ENCODE data around the gene C9orf72. TPM values are rescaled to one million over a fixed set of nuclear protein-coding genes. Genes with fewer than 3 reads are reported as not detected.

The C9orf72 gene
- total RNA-seq, 2 donors from 2014 or later, result 19.4 to 26.4 TPM

DNA sequence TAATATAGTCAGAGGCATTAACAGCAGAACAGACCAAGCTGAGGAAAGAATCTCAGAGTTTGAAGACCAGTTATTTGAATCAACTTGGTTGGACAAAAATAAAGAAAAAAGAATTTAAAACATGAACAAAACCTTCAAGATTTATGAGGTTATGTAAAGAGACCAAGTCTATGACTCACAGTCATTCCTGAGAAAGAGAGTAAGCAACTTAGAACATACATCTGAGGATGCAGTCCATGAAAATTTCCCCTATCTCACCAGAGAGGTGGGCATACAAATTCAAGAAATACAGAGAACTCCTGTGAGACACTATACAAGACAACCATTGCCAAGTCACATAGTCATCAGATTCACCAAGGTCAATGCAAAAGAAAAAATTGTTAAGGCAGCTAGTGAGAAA is 17.4 kb upstream of the C9orf72 start:
- no peak for DNase-seq
- H3K9me3 ChIP-seq (ENCODE audit: control insufficient read depth, low read length), result no peaks in the 10 kb centered on the region
- H3K27ac ChIP-seq (ENCODE audit: low read depth, low read length), result no peak overlapping the region
- H3K4me1 ChIP-seq (ENCODE audit: control insufficient read depth, insufficient read depth, low read length), result no peaks in the 10 kb centered on the region
- Mint-ChIP-seq H3K36me3 (ENCODE audit: low read depth) (no peaks in the 10 kb centered on the region), H3K27ac (no peak overlapping the region), H3K27me3 (ENCODE audit: insufficient read depth) (no peaks in the 10 kb centered on the region), H3K9me3 (no peaks in the 10 kb centered on the region), H3K4me3 (no peak overlapping the region), H3K4me1 (peaks cover 10% of the 10 kb centered on the region)
- H3K9ac ChIP-seq (ENCODE audit: extremely low read depth, low read length, poor library complexity, severe bottlenecking), result no peak overlapping the region
- H3K4me3 ChIP-seq (ENCODE audit: low read length), result no peak overlapping the region
- H3K36me3 ChIP-seq (ENCODE audit: control insufficient read depth, insufficient read depth, low read length), result no peaks in the 10 kb centered on the region
- H3K27me3 ChIP-seq (ENCODE audit: control insufficient read depth, insufficient read depth, low read length, poor library complexity, severe bottlenecking), result no peaks in the 10 kb centered on the region
- TF ChIP-seq, protein P1, sequence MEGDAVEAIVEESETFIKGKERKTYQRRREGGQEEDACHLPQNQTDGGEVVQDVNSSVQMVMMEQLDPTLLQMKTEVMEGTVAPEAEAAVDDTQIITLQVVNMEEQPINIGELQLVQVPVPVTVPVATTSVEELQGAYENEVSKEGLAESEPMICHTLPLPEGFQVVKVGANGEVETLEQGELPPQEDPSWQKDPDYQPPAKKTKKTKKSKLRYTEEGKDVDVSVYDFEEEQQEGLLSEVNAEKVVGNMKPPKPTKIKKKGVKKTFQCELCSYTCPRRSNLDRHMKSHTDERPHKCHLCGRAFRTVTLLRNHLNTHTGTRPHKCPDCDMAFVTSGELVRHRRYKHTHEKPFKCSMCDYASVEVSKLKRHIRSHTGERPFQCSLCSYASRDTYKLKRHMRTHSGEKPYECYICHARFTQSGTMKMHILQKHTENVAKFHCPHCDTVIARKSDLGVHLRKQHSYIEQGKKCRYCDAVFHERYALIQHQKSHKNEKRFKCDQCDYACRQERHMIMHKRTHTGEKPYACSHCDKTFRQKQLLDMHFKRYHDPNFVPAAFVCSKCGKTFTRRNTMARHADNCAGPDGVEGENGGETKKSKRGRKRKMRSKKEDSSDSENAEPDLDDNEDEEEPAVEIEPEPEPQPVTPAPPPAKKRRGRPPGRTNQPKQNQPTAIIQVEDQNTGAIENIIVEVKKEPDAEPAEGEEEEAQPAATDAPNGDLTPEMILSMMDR (conservative IDR thresholded peaks at IDR 0.05), result no peak

DNA sequence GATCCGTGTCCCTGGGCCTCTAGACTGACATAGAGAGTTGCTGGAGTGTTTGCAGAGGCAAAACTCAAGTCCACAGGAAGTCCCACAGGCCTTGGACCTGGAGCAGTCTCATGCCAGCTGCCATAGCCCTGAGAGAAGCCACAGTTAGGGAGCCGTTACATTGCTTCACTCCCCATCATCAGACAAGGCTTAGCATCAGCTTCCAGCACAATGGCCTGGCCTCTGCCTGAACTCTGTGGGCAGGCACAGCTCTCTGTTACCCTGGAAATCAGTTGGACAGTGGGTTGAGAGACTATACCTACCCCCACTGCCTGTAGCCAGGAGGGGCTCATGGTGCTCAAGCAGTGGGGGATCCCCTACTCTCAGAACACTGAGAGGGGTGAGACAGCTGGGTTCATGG is 16.2 kb upstream of the C9orf72 start:
- H3K4me3 ChIP-seq (ENCODE audit: low read length), result no peak overlapping the region
- no peaks in the 10 kb centered on the region for H3K9me3 ChIP-seq (ENCODE audit: control insufficient read depth, low read length)
- Mint-ChIP-seq H3K4me3 (no peak overlapping the region), H3K9me3 (no peaks in the 10 kb centered on the region), H3K36me3 (ENCODE audit: low read depth) (no peaks in the 10 kb centered on the region), H3K4me1 (peaks cover 10% of the 10 kb centered on the region), H3K27me3 (ENCODE audit: insufficient read depth) (no peaks in the 10 kb centered on the region), H3K27ac (no peak overlapping the region)
- no peaks in the 10 kb centered on the region for H3K36me3 ChIP-seq (ENCODE audit: control insufficient read depth, insufficient read depth, low read length)
- H3K4me1 ChIP-seq (ENCODE audit: control insufficient read depth, insufficient read depth, low read length), result no peaks in the 10 kb centered on the region
- H3K27me3 ChIP-seq (ENCODE audit: control insufficient read depth, insufficient read depth, low read length, poor library complexity, severe bottlenecking), result no peaks in the 10 kb centered on the region
- DNase-seq, result no peak
- no peak overlapping the region for H3K27ac ChIP-seq (ENCODE audit: low read depth, low read length)
- no peak overlapping the region for H3K9ac ChIP-seq (ENCODE audit: extremely low read depth, low read length, poor library complexity, severe bottlenecking)
- WGBS, 2 experiments (ENCODE audit: insufficient coverage in 1 of 2, insufficient read length in 1 of 2), result 91% methylated on average over 2 of the region's 2 CpGs; no CpG with 5 or more reads in 1 of the 2 experiments
- TF ChIP-seq, protein P1 (conservative IDR thresholded peaks at IDR 0.05), result no peak

DNA sequence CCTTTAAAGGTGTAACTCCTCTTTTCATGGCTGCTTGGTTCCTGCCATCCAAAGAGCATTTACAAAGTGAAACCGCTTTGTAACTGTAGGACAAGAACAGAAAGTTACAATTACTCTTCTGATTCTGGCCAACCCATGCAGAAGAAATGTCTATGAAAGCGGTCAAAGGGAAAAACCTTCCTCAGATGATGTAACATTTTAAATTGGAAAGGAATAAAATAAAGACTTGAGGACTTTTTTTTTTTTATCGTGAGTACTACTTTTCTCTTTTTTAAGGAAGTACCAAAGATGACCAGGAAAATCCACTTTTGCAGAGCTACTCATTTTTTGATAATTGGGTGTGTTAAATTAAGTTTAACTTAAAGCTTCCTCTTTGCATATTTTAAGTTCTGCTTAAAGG is 13.0 kb upstream of the C9orf72 start:
- H3K27me3 ChIP-seq (ENCODE audit: control insufficient read depth, insufficient read depth, low read length, poor library complexity, severe bottlenecking), result no peaks in the 10 kb centered on the region
- H3K36me3 Mint-ChIP-seq (ENCODE audit: low read depth), result no peaks in the 10 kb centered on the region
- no peak overlapping the region for H3K27ac Mint-ChIP-seq
- H3K4me1 Mint-ChIP-seq, result peaks cover 10% of the 10 kb centered on the region
- no peak for DNase-seq
- no peaks in the 10 kb centered on the region for H3K27me3 Mint-ChIP-seq (ENCODE audit: insufficient read depth)
- WGBS, 2 experiments (ENCODE audit: insufficient coverage in 1 of 2, insufficient read length in 1 of 2), result 87% methylated on average over 3 of the region's 3 CpGs; no CpG with 5 or more reads in 1 of the 2 experiments
- H3K36me3 ChIP-seq (ENCODE audit: control insufficient read depth, insufficient read depth, low read length), result no peaks in the 10 kb centered on the region
- TF ChIP-seq, protein P1 (conservative IDR thresholded peaks at IDR 0.05), result no peak
- H3K4me3 ChIP-seq (ENCODE audit: low read length), result no peak overlapping the region
- no peak overlapping the region for H3K27ac ChIP-seq (ENCODE audit: low read depth, low read length)
- H3K4me3 Mint-ChIP-seq, result no peak overlapping the region
- H3K9ac ChIP-seq (ENCODE audit: extremely low read depth, low read length, poor library complexity, severe bottlenecking), result no peak overlapping the region
- H3K9me3 Mint-ChIP-seq, result no peaks in the 10 kb centered on the region
- H3K9me3 ChIP-seq (ENCODE audit: control insufficient read depth, low read length), result no peaks in the 10 kb centered on the region
- H3K4me1 ChIP-seq (ENCODE audit: control insufficient read depth, insufficient read depth, low read length), result no peaks in the 10 kb centered on the region
